DLD1 (cell line): ENCODE results near the gene HIPK2.
"Not testable (repeated sequence)": the region's sequence is repeated elsewhere in the genome, so short reads cannot be mapped to it uniquely, and the experiment has no call there.

Experiments
- in situ Hi-C: cut with HindIII; loops from 2 replicates; pipeline ENCODE4 v1.10.0; 2017; ENCODE audit warnings: low sequenced_read_pairs

HIPK2 gene

DNA sequence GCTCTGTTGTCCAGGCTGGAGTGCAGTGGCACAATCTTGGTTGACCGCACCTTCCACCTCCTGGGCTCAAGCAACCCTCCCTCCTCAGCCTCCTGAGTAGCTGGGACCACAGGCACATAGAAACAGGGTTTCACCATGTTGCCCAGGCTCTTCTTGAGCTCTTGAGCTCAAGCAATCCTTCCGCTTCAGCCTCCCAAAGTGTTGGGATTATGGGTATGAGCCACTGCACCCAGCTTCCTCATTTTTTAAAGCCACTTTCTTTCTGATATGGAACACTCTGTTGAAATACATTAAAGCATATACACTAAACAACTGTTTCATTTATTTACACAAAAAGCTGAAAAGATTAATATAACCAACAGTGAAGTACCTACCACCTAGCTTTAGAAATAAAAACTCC, 137.1 kb downstream of the HIPK2 start:
- in situ Hi-C loops, result no loop called here

DNA sequence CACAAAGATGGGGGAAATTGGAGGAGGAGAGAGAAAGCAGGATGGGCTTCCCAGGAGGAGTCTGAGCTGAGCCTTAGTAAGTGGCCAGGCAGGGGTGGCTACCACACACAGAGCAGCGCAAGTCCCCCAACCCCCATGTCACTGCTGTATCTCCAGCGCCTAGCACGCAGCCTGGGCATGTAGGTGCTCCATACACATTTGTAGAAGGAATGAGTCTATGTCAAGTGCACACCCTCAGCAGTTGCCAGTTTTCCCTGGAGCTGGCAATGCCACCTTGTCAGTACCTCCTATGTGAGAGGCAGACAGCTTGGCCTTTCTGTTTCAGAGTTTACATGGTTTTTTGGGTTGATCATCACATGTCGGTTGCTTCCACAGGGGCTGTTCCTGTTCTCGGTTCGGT, 138.2 kb downstream of the HIPK2 start:
- in situ Hi-C loops, result no loop called here

DNA sequence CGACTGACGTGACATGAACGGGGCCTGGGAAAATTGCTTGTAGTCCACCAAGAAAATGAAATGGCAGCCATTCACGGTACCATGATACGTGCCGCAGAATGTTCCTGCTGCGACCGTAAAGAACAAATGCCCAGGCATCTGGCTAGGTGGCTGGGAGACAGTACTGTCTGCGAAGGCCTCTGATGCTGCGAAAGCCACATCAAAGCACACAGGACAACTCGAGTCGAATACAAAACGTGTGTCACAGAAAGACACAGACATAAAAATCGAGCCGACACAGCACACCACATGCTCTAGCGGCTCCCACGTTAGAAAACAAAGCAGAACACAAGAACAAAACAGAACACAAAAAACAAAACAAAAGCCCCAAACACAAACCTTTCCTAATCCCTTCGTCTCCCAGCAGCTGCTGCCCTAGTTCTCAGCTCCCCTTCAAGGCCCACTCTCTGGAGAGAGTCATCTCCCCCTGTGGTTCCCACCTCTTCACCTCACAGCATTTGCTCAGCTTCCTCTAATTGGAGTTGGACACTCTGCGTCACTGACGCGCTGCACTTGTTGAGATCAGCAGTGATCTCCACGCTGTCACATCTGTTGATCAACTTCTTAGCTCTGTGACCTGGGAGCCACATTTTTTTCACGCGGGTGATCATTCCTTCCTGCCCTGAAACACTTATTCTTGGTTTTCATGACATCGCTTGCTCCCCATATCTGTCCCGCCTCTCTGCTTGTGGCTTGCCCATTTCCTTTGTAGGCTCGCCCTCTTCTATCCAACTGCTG, 142.1 kb downstream of the HIPK2 start:
- in situ Hi-C loops, result no loop called here

DNA sequence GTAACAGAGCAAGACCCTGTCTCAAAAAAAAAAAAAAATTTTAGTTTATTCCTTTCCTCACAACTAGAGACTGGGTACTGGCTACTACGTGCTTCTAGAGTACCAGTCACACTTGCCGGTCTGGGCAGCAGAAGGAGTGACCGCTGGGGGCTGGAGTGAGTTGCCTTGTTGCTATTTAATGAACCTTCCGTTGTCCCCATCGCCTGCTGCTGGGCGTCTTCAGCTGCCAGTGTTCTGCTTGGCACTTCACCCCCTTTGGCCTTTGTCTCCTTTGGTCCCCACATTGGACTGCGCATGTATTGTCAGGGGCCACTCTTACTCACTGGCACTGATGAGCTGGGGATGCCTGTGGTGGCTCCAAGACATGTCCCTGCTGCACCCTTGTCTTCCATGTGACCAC, 143.7 kb downstream of the HIPK2 start:
- in situ Hi-C loops, result no loop called here

DNA sequence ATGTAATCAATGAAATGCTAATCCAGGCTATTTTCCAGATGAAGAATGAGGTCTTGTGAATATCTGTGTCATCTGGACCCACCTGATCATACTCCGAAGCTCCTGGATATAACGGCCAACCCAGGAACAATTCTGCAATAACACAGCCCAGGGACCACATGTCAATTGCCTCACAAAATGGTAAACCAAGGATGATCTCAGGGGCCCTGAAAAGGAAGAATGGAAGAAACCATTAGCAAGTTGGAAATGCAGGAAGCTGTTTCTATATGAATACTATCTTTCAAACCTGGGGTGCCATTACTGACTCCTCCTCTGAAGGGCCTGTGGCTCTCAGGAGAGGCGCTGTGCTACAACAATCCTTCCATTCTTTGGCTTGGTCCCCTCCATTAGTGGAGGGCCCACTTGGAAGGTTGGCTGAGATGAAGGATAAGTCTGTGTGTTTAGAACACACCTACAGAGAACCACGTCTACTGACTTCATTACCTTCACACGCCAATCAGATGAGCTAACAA, 146.2 kb downstream of the HIPK2 start:
- in situ Hi-C loops, result no loop called here

DNA sequence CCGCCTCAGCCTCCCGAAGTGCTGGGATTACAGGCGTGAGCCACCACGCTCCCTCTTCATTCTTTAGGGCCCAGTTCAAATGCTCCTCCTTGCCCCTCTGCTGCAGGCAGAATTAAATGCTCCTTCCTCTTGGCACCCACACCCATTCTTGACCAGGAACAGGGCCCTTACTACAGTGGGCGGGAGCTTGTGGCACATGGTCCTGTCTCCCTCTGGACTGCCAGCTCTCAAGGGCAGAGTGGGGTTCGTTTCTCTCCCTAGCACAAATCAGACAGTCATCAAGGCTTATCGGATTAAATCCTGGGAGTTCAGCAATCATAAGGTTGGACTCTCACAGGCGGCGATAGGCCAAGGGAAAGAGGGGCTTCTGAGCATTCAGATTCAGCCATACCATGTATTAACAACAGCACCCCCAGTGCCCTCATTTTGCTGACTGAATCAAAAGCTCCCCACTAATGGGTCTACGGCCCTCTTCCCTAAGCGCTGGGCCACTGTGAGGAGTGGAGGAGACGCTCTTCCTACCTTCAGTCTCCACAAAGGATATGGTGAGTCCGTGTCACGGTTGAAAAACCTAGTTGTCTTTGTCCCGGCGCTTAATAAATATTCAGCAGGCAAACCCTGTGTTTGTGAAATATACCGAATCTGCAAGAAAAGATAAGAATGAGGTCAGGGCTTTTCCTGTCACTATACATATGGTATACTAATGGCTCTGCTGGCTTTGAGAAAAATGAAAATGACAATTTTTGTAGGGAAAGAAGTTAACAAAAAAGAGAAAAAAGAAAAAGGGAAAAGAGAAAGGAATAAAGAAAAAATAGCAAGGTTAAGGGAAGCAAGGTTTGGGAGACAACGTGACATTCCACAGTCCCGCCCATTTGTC, 146.9 kb downstream of the HIPK2 start:
- in situ Hi-C loops, result no loop called here

DNA sequence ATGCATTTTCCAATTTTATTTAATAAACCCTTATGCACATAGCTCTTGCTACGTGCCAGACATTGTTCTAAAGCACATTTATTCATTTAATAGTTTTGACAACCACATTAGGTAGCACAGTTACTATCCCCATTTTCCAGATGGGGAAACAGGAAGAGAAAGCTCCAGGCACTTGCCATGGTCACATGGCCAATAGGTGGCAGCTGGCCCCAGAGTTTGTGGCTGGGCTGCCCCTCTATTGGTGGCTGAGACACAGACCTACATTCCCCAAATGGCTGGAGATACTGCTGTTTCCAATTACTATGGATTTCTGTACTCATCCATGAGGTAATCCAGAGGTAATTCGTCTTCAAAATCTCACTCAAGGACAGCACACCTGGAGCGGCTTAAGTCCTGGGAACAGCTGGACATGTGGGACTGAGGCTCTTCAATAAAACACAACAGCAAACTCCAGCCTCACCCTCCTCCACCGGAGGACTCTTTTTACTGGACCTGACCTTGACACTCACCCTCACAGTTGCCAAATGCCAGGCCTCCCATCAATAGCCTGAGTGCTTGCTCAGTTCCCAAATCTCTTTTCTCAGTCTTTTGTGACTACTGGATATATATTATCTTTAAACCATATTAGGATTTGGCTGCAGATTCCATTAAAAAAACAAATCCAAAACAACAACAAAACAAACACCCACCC, 148.3 kb downstream of the HIPK2 start:
- in situ Hi-C loops, result no loop called here

DNA sequence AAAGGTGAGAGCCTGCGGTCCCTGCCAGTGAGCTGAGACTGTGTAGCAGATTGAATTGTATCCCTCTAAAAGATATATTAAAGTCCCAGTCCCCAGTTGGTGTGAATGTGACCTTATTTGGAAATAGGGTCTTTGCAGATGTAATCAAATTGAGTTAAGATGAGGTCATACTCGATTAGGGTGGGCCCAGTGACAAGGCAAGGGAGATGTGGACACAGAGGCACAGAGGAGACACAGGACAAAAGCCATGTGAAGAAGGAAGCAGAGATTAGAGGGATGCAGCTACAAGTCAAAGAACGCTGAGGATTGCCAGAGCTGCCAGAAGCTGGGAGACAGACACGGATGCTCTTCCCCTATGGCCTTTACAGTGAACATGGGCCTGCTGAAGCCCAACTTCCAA, 150.0 kb downstream of the HIPK2 start:
- in situ Hi-C loops, result no loop called here

DNA sequence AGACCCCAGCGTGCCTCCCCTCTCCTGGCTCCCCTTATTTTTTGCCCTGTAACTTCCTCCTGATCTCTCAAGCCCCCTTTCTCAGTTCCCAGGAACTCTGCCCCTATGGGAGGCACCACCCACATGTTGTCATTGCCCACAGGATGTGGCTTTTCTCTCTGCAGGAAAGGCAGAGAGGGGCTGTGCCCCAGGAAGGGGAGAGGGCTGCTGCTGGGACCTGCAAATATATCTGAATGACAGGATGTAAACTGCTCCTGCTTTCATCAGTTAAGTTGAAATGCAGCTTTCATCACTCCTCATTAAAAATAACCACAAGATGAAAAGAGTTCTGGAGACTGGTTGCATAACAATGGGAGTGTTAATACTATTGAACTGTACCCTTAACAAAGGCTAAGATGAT, 151.0 kb downstream of the HIPK2 start:
- in situ Hi-C loops, result no loop called here

DNA sequence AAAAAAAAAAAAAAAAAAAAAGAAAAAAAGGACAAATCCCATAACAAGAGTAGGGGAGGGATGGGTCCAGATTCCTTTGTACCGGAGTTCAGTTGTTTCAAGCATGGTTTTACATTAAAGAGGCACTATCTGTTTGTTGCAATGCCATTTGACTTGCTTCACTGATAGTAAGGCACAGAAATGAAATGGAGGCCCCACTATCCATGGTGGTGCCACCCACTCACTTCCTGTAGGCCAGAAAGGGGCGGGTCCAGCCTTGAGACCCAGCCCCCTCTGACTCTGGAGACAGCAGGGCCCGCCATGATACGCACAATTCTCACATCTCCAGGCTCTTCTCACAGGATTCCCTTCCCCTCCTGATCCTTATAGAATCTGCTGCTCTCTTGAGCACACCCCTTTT, 154.3 kb downstream of the HIPK2 start:
- in situ Hi-C loops, result no loop called here

DNA sequence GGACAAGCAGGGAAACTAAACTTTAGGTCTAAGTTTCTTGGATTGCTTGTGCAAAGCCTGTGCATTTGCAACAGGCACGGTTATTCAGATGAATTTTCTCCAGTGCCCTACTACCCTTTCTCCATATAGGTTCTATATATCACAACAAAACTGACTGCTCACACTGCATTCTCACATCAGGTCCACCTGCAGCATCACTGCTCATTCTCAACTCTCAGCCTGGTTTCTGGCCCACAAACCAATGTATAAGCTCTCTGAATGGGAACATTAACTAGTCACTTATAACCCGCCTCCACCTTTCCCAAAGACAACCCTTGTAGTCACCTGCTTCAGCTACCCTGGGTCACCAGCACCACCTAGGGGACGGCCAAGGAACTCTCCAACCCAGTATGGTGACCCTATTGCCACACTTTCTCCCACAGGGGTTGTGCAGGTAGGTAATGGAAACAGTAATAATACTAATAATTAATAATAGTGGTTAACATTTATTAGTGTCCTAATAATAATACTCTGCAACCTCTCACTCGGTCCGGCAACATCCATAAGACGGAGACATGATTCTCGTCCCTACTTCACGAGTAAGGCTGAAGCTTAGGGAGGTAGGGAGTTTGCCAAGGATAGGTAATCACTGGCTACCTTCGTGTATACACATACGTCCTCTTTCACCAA, 157.0 kb downstream of the HIPK2 start:
- in situ Hi-C loops, result no loop called here

DNA sequence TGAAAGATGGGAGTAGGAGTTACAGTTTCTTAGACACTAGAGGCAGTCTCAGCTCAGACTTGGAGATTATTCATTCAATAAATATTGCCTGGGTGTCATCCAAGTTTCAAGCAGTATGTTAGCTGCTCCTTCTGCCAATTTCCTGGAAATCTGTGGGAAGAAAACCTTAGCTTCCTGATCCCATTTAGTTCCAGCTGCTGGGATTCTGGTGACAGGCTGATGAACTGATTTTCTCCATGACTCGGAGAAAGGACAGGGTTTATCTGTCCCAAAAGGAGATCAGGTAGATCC, 158.5 kb downstream of the HIPK2 start:
- in situ Hi-C loops, result no loop called here

DNA sequence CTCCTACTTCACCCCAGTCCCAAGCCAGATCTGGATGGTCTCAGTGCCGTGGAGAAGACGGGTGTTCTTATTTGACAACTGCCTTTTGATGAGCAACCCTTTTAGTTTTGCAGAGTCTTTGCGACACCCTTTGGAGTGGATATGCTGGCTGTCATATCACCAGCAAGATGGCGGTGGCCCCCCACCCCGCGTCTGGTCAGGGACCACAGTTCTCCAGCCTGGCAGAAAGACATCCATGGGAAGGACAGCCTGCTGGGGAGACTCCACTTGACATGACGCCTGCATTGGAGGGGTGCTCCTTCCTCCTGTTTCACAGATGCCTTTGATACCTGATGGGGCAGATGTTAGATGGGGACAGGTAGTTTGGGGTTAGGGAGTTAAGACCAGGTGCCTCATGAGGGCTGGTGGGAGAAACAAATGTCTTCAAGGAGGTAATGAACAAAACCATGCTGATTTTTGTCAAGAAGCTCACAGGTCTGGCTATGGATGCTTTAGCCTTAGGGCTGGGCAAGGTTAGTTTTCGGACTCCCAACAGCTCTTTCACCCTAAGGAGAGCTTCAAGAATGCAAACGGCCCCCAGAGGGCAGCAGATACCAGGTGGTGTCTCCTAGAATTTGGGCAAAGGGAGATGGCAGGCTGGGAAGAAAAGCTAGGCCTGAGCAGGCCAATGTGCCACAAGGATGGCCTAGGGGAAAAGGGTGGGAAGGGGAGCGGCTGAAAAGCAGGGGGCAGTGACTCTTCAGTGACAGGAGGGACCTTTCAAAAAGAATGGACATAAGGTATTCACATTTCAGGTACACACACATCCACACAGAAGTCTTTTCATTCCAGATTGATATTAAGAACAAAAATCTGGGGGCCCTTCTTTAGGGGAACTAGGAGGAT, 159.1 kb downstream of the HIPK2 start:
- in situ Hi-C loops, result no loop called here

DNA sequence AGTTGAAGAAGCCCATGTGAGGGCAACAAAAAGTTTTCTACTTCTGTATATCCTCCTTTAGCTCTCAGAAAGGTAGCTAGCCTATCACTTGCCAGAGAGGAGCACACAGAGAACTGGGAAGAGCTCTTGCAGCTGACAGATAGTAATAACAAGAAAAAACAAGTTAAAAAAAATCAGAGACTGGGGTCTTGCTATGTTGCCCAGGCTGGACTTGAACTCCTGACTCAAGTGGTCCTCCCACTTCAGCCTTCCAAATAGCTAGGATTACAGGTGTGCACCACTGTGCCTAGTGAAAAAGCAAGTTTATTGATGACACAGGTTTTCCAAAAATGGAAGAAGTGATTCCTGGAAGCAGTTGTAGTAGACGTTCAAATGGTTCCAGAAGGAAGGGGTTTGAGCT, 160.7 kb downstream of the HIPK2 start:
- in situ Hi-C loops, result no loop called here

DNA sequence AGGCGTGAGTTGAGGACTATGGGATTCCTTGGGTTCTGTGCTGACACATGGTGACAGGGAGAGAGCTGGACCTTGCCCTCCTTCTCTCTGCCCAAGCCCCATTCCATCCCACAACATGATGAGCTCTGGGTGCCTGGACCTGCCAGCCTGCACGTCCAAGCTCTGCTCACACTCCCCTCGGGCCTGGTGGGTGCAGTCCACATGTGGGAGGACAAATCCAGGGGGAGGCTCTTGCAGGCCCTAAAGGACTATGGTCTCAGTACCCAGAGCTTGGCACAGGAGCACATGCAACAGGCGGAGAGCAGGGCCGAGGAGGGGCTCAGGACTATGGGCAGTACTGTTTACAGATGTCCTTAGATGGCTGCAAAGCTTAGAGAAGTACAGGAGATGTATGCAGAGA, 162.9 kb downstream of the HIPK2 start:
- in situ Hi-C loops, result no loop called here

DNA sequence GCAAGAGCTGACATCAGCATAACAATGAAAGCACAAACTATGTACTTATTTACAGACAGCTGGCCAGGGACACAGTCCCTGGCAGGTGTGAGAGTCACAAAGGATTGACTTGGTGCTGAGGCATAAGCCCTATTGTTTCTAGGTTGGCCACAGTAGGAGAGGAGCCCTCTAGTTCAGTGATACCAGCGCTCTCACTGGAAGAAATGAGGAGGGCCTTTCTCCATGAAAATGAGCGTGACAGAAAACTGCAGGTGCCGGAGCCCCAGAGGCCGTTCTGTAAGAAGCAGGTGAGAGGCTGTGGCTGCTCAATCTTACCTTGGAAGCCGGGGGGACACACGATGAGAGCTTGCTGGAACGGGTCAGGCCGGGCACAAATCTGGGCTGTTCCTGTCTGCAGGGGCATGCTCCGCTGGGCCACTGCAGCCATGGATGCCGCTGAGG, 163.8 kb downstream of the HIPK2 start:
- in situ Hi-C loops, result no loop called here

DNA sequence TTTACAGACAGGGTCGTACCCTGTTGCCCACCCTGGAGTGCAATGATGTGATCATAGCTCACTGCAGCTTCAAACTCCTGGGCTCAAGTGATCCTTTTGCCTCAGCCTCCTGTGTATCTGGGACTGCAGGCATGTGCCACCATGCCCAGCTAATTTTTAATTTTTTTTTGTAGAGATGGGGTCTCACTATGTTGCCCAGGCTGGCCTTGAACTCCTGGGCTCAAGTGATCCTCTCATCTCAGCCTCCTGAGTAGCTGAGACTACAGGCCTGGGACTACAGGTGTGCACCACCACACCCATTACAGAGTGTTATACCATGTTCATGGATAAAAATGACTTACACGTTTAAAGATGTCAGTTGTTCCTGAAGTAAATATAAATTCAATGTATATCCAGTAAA, 166.2 kb downstream of the HIPK2 start:
- in situ Hi-C loops, result not testable (repeated sequence)

DNA sequence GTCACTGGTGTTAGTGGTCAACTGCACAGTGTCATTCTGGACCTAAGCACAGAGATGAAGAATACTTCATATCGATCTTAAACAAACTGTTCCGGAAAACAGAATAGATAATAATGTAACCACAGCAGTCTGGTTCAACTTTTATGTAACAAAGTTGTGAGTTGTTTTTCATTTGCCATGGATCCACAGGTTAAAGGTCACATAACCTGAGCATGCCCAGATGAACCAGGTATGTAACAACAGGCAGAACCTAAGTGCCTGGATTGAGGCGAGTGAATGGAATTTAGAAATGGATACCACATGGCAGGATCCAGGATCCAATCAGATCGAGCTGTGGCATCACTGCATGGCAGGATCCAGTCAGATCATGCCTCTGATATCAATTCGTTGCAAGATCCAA, 167.2 kb downstream of the HIPK2 start:
- in situ Hi-C loops, result no loop called here

DNA sequence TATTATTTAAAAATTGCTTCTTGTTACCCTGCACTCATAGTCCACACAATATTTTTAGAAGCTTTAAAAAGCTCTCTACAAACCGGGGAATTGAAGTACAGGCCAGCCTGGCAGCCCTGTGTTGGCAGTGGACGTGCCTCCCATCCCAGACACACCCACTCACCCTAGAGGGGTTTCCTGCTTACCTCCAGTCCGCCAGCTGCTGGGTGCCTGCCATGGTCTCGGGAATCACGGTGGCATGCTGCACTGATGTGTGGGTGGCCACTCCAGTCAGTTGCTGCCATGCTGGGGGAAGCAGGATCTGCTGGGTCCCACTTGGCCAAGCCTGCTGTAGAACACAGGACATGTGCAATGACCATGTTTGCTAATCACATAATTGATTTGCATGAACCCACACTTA, 173.9 kb downstream of the HIPK2 start:
- in situ Hi-C loops, result loop anchor here (5.0 kb wide), 2 partner anchors 42 to 408 kb away; no protein-coding TSS in a partner anchor

DNA sequence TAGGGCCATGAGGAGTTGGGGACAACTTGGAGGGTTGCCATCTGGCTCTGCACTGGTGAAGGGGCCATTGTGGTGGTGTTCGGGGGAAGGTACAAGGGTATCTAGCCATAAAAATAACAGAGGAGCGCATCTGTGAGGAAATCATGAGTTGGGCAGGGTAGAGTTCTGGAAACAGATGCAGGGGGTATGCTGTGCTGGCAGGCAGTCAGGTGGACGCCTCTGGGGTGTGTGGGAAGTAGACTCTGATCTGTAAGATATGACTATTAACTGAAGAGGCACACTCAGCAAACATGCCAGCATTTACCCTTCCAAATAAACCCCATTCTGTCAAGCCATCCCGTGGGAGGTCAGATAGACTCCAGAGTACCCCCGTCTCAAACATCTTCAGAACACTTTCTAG, 174.5 kb downstream of the HIPK2 start:
- in situ Hi-C loops, result loop anchor here (5.0 kb wide), 2 partner anchors 41 to 409 kb away; no protein-coding TSS in a partner anchor
